ENCODE measurements around the gene TNNC1.

TNNC1 gene

GRCh38 chr3:52428151-52429005 is 25.5 kb downstream of the TNNC1 start:
- peak; percentile 79 for DNase-seq

- no peak for DNase-seq
These were observed 30.7 kb downstream of the TNNC1 start for GRCh38 chr3:52423173-52423572.

GRCh38 chr3:52422669-52423068 is 31.2 kb downstream of the TNNC1 start:
- DNase-seq = no peak

- no peak for DNase-seq
These were observed 33.5 kb downstream of the TNNC1 start for GRCh38 chr3:52420388-52420787.

- DNase-seq = no peak
These were observed 38.0 kb downstream of the TNNC1 start for GRCh38 chr3:52415800-52416199.

GRCh38 chr3:52408466-52408865 is 45.4 kb downstream of the TNNC1 start:
- no peak for DNase-seq

GRCh38 chr3:52407779-52408178 is 46.1 kb downstream of the TNNC1 start:
- no peak for DNase-seq

- no peak for DNase-seq
These were observed 46.9 kb downstream of the TNNC1 start for GRCh38 chr3:52406791-52407510.

- no peak for DNase-seq
These were observed 47.6 kb downstream of the TNNC1 start for GRCh38 chr3:52406231-52406661.

- DNase-seq = no peak
These were observed 48.2 kb downstream of the TNNC1 start for GRCh38 chr3:52405601-52406110.

GRCh38 chr3:52405066-52405465 is 48.8 kb downstream of the TNNC1 start:
- no peak for DNase-seq

GRCh38 chr3:52404391-52404790 is 49.5 kb downstream of the TNNC1 start:
- no peak for DNase-seq

GRCh38 chr3:52403955-52404354 is 49.9 kb downstream of the TNNC1 start:
- DNase-seq = no peak

- DNase-seq = no peak
These were observed 50.5 kb downstream of the TNNC1 start for GRCh38 chr3:52403271-52403841.

- no peak for DNase-seq
These were observed 51.1 kb downstream of the TNNC1 start for GRCh38 chr3:52402706-52403270.

- DNase-seq = no peak
These were observed 51.7 kb downstream of the TNNC1 start for GRCh38 chr3:52402101-52402521.

- DNase-seq = no peak
These were observed 52.3 kb downstream of the TNNC1 start for GRCh38 chr3:52401551-52401950.

Data from fibroblast of upper back skin (primary cell).